WI38 (cell line): ENCODE measurements around the gene LYPD3.

ENCODE experiments used
- H3K4me3 ChIP-seq: 2 replicates; pipeline ENCODE4 v1.5.1; 2011; ENCODE audit warnings: low read depth, mild to moderate bottlenecking, control low read depth, low read length
- TF ChIP-seq, protein P1 (sequence below): IDR thresholded peaks from 2 replicates; pipeline ENCODE4 v1.5.1; 2012; ENCODE audit warnings: low read depth, mild to moderate bottlenecking, control low read depth, low read length

LYPD3 gene

DNA sequence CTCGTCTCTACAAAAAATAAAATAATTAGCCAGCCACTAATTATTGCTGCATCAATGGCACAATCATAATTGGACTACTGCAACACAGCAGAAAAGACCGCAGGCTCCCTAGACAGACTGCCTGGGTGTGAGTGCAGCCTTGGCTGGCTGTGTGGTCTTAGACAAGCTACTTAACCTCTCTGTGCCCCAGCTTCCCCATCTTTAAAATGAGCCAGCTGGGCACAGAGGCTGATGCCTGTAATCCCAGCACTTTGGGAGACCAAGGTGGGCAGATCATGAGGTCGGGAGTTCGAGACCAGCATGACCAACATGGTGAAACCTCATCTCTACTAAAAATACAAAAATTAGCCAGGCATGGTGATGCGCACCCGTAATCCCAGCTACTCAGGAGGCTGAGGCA lies 31.7 kb downstream of the LYPD3 start:
- no peak overlapping the region for H3K4me3 ChIP-seq
- TF ChIP-seq, protein P1, sequence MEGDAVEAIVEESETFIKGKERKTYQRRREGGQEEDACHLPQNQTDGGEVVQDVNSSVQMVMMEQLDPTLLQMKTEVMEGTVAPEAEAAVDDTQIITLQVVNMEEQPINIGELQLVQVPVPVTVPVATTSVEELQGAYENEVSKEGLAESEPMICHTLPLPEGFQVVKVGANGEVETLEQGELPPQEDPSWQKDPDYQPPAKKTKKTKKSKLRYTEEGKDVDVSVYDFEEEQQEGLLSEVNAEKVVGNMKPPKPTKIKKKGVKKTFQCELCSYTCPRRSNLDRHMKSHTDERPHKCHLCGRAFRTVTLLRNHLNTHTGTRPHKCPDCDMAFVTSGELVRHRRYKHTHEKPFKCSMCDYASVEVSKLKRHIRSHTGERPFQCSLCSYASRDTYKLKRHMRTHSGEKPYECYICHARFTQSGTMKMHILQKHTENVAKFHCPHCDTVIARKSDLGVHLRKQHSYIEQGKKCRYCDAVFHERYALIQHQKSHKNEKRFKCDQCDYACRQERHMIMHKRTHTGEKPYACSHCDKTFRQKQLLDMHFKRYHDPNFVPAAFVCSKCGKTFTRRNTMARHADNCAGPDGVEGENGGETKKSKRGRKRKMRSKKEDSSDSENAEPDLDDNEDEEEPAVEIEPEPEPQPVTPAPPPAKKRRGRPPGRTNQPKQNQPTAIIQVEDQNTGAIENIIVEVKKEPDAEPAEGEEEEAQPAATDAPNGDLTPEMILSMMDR = no peak

DNA sequence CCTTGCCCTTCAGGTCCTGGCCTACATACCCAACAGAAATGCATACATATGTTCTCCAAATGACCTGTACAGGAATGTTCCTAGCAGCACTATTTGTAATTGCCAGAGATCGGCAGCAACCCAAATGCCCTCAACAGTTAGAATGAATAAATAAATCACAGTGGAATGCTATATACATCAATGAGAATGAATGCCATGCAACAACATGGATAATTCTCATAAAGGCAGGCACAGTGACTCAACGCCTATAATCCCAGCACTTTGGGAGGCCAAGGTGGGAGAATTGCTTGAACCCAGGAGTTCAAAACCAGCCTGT lies 32.1 kb downstream of the LYPD3 start:
- TF ChIP-seq, protein P1 = no peak
- H3K4me3 ChIP-seq = no peak overlapping the region

DNA sequence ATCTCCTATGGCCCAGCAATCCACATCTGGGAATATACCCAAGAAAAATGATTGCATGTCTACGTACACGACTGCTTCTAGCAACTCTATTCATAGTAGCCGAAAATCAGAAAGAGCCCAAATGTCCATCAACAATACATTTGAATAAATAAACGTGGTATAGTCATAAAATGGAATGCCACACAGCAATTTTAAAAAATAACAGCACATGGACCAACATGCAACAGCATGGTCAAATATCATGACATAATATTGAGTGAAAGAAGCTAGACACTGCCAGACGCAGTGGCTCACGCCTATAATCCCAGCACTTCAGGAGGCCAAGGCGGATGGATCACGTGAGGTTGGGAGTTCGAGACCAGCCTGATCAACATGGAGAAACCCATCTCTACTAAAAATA lies 34.4 kb downstream of the LYPD3 start:
- TF ChIP-seq, protein P1 = no peak
- H3K4me3 ChIP-seq = no peak overlapping the region

DNA sequence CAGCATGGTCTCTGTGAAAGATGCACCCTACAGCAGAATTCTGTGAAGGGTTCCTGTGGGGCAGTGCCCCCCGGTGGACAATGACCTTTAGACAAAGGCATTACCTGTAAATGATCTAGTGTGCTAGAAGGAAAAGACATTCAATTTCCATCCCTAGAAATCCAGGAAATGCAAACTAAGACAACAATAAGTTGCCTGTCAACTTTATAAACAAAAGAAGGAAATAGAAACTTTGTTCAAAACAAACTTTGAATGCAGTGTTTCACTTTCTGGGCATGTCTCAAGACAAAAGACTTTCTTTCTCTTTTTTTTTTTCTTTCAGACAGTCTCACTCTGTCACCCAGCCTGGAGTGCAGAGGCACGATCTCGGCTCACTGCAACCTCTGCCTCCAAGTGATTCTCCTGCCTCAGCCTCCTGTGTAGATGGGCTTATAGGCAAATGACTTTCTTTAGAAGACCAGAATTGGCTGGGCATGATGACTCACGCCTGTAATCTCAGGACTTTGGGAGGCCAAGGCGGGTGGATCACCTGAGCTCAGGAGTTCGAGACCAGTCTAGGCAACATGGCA lies 35.2 kb downstream of the LYPD3 start:
- TF ChIP-seq, protein P1 = no peak
- no peak overlapping the region for H3K4me3 ChIP-seq

DNA sequence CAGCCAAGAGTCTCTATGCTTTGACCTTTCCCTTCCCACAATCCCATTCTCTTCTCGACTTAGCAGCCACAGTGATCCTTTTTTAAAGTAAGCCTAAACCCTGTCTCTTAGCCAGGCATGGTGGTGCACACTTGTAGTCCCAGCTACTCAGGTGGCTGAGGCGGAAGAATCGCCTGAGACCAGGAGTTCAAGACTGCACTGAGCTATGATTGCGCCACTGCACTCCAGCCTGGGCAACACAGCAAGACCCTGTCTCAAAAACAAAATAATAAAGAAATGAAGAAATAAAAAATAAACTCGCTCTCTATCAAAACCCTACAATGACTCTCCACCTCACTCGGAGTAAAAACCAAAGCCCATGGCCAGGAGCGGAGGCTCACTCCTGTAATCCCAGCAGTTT lies 36.0 kb downstream of the LYPD3 start:
- H3K4me3 ChIP-seq = no peak overlapping the region
- TF ChIP-seq, protein P1 = no peak

DNA sequence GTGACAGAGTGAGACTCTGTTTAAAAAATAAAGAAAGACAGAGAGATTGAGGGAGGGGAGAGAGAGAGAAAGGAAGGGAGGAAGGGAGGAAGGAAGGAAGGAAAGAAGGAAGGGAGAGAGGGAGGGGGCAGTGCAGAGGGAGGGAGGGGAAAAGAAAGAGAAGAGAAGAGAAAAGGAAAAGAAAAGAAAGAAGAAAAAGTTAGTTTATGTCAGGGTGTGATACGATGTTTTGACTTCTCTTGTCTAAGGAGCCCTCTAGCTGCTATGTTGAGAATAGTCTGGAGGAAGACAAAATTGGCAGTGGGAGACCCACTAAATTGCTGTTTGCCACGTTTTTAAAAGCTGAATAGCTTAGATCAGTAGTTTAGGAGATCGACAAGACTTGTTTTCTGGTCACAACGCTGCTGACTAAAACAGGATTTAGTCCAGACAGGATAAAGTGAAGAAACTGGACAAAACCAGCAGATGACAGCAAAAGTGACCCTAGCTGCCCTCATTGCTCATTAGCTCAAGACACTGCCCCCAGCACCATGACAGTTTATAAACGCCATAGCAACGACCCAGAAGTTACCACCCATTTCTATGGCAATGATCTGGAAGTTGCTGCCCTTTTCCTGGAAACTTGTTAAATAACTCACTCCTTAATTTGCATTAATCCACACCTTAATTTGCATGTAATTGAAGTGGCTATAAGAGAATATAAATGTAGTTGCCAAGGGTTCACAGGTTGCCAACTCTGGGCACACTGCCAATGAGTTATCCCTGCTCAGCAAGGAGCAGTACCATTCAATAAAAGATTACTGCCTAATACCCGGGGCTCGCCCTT lies 39.6 kb downstream of the LYPD3 start:
- TF ChIP-seq, protein P1 = peak; percentile 40
- no peak overlapping the region for H3K4me3 ChIP-seq

DNA sequence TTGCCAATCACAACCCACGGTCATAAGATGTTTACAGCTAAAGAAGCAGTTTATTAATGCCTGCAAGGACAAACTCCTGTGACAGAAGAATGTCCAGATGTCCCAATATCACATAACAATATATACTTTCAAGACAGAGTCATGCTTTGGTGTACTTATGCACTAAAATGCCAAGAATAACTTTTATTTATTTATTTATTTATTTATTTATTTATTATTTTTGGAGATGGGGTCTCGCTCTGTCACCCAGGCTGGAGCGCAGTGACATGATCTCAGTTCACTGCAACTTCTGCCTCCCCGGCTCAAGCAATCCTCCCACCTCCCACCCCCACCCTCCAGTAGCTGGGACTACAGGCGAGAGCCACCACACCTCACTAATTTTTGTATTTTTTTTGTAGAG lies 41.6 kb downstream of the LYPD3 start:
- no peak overlapping the region for H3K4me3 ChIP-seq
- TF ChIP-seq, protein P1 = no peak
